Measurements from ENCODE around the gene FAM43A.

DNA sequence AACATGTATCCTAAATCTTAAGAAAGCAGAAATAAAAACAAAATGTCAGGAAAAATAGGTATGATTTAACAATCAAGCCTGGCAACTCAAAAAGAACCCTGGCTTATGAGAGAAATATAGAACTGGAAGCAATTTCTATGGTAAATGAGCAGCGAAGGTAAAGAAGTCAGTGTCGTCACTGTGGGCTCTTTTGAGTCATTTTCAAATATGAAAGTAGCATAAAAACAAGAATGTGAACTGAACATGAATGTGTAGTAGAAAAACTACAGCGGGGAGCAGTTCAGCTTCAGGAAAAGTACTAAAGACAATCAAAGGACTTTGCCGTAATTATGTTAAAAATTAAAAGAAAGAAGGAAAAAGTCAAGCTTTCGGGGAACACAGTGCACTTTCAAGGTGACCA lies 31.2 kb upstream of the FAM43A start:
- no peak for TF ChIP-seq CBFB (IDR thresholded peaks at IDR 0.05; ENCODE audit: low read depth)
- TF ChIP-seq, protein P1, sequence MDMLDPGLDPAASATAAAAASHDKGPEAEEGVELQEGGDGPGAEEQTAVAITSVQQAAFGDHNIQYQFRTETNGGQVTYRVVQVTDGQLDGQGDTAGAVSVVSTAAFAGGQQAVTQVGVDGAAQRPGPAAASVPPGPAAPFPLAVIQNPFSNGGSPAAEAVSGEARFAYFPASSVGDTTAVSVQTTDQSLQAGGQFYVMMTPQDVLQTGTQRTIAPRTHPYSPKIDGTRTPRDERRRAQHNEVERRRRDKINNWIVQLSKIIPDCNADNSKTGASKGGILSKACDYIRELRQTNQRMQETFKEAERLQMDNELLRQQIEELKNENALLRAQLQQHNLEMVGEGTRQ (IDR thresholded peaks at IDR 0.05; ENCODE audit: borderline replicate concordance, low read depth, low read length), result no peak
- peak; percentile 52 to 66; a peak in 2 of 4 replicates for TF ChIP-seq EP300 (IDR thresholded peaks at IDR 0.05; ENCODE audit: borderline replicate concordance in 1 of 2, control insufficient read depth in 1 of 2, low read depth in 2 of 2, low read length in 2 of 2)
- no peak for TF ChIP-seq ESRRA (IDR thresholded peaks at IDR 0.05; ENCODE audit: low read length)
- no peak for TF ChIP-seq ZNF274 (IDR thresholded peaks at IDR 0.05; ENCODE audit: insufficient read depth, insufficient read length)
- TF ChIP-seq SUZ12 (IDR thresholded peaks at IDR 0.05; ENCODE audit: unreplicated experiment), result no peak
- TF ChIP-seq POLR2AphosphoS5 (IDR thresholded peaks at IDR 0.05; ENCODE audit: low read length), result no peak
- TF ChIP-seq, protein P2, sequence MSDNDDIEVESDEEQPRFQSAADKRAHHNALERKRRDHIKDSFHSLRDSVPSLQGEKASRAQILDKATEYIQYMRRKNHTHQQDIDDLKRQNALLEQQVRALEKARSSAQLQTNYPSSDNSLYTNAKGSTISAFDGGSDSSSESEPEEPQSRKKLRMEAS (IDR thresholded peaks at IDR 0.05; ENCODE audit: low read depth, low read length), result no peak
- TF ChIP-seq, protein P3, sequence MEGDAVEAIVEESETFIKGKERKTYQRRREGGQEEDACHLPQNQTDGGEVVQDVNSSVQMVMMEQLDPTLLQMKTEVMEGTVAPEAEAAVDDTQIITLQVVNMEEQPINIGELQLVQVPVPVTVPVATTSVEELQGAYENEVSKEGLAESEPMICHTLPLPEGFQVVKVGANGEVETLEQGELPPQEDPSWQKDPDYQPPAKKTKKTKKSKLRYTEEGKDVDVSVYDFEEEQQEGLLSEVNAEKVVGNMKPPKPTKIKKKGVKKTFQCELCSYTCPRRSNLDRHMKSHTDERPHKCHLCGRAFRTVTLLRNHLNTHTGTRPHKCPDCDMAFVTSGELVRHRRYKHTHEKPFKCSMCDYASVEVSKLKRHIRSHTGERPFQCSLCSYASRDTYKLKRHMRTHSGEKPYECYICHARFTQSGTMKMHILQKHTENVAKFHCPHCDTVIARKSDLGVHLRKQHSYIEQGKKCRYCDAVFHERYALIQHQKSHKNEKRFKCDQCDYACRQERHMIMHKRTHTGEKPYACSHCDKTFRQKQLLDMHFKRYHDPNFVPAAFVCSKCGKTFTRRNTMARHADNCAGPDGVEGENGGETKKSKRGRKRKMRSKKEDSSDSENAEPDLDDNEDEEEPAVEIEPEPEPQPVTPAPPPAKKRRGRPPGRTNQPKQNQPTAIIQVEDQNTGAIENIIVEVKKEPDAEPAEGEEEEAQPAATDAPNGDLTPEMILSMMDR (IDR thresholded peaks at IDR 0.05 in 2 of 3, conservative IDR thresholded peaks at IDR 0.05 in 1 of 3; ENCODE audit: control insufficient read depth in 2 of 3, extremely low read depth in 1 of 3, insufficient read depth in 1 of 3, low read depth in 3 of 3, low read length in 3 of 3), result no peak

Measured in GM12878 (cell line).